ENCODE results near the gene KCNAB1. TPM values are rescaled to one million over a fixed set of nuclear protein-coding genes. Genes with fewer than 3 reads are reported as not detected.

Gene KCNAB1
- total RNA-seq, 1 experiment from 2014 or later: 1.4 TPM

- Histone ChIP-seq H3K9me2 (ENCODE audit: insufficient read depth) (no peaks in the 10 kb centered on the region), H3K27me3 (ENCODE audit: insufficient read depth, low read depth) (0 out of 2 replicates have a peak, but pooled peaks cover 7% of the 10 kb centered on the region), H3F3A (ENCODE audit: insufficient read depth, low read depth) (no peaks in the 10 kb centered on the region), H3K9me3 (ENCODE audit: insufficient read depth, low read depth) (no peaks in the 10 kb centered on the region), H3K4me3 (no peak overlapping the region), H4K20me1 (ENCODE audit: insufficient read depth) (no peaks in the 10 kb centered on the region), H3K79me2 (ENCODE audit: low read depth) (no peaks in the 10 kb centered on the region), H3K4me2 (no peak overlapping the region), H3K4me1 (replicated peaks; ENCODE audit: insufficient read depth) (no peaks in the 10 kb centered on the region), H3K27ac (no peak overlapping the region), H2AFZ (no peak overlapping the region), H3K36me3 (ENCODE audit: low read depth) (no peaks in the 10 kb centered on the region)
- DNase-seq: no peak
- CTCF ChIA-PET: no interaction called here
- no peak for TF ChIP-seq CTCF (conservative IDR thresholded peaks at IDR 0.05)
- TF ChIP-seq EZH2 (IDR thresholded peaks at IDR 0.05; ENCODE audit: low read depth): no peak
- intact Hi-C loops (cut with micrococcal nuclease; ENCODE audit: unreplicated experiment): no loop called here
- BruUV-seq (replicated peaks): no TSS peak
- POLR2A ChIA-PET (ENCODE audit: unreplicated experiment): interaction anchor here (0.6 kb wide), 1 partner anchor 651 kb away, joined by 3 read pairs; no protein-coding TSS in a partner anchor
Observed at GRCh38 chr3:156360963-156361362, 240.6 kb downstream of the KCNAB1 start.

GRCh38 chr3:156366559-156366958, 246.2 kb downstream of the KCNAB1 start:
- no peaks in the 10 kb centered on the region for H3K79me2 ChIP-seq (ENCODE audit: low read depth)
- POLR2A ChIA-PET (ENCODE audit: unreplicated experiment): no interaction called here
- no peaks in the 10 kb centered on the region for H3K9me2 ChIP-seq (ENCODE audit: insufficient read depth)
- no TSS peak for BruUV-seq (replicated peaks)
- DNase-seq: no peak
- no peak overlapping the region for H2AFZ ChIP-seq
- no peaks in the 10 kb centered on the region for H3K4me1 ChIP-seq (replicated peaks; ENCODE audit: insufficient read depth)
- CTCF ChIA-PET: no interaction called here
- H3K4me3 ChIP-seq: no peak overlapping the region
- H3K4me2 ChIP-seq: no peak overlapping the region
- H4K20me1 ChIP-seq (ENCODE audit: insufficient read depth): no peaks in the 10 kb centered on the region
- H3K36me3 ChIP-seq (ENCODE audit: low read depth): no peaks in the 10 kb centered on the region
- 0 out of 2 replicates have a peak, but pooled peaks cover 7% of the 10 kb centered on the region for H3K27me3 ChIP-seq (ENCODE audit: insufficient read depth, low read depth)
- no peaks in the 10 kb centered on the region for H3F3A ChIP-seq (ENCODE audit: insufficient read depth, low read depth)
- intact Hi-C loops (cut with micrococcal nuclease; ENCODE audit: unreplicated experiment): no loop called here
- H3K9me3 ChIP-seq (ENCODE audit: insufficient read depth, low read depth): no peaks in the 10 kb centered on the region
- H3K27ac ChIP-seq: no peak overlapping the region
- TF ChIP-seq EZH2 (IDR thresholded peaks at IDR 0.05; ENCODE audit: low read depth) (no peak), CTCF (conservative IDR thresholded peaks at IDR 0.05) (no peak)

- Histone ChIP-seq H4K20me1 (ENCODE audit: insufficient read depth) (no peaks in the 10 kb centered on the region), H3K4me2 (no peak overlapping the region), H3F3A (ENCODE audit: insufficient read depth, low read depth) (no peaks in the 10 kb centered on the region), H3K9me3 (ENCODE audit: insufficient read depth, low read depth) (no peaks in the 10 kb centered on the region), H3K27ac (no peak overlapping the region), H3K79me2 (ENCODE audit: low read depth) (no peaks in the 10 kb centered on the region), H3K4me3 (no peak overlapping the region), H3K9me2 (ENCODE audit: insufficient read depth) (no peaks in the 10 kb centered on the region), H2AFZ (no peak overlapping the region), H3K4me1 (replicated peaks; ENCODE audit: insufficient read depth) (no peaks in the 10 kb centered on the region), H3K27me3 (ENCODE audit: insufficient read depth, low read depth) (0 out of 2 replicates have a peak, but pooled peaks cover 7% of the 10 kb centered on the region), H3K36me3 (ENCODE audit: low read depth) (no peaks in the 10 kb centered on the region)
- ChIA-PET POLR2A (ENCODE audit: unreplicated experiment) (no interaction called here), CTCF (no interaction called here)
- DNase-seq: peak in 1 of 2 experiments; percentile 26
- no peak for TF ChIP-seq CTCF (conservative IDR thresholded peaks at IDR 0.05)
- TF ChIP-seq EZH2 (IDR thresholded peaks at IDR 0.05; ENCODE audit: low read depth): no peak
- intact Hi-C loops (cut with micrococcal nuclease; ENCODE audit: unreplicated experiment): no loop called here
- no TSS peak for BruUV-seq (replicated peaks)
Observed at GRCh38 chr3:156368189-156368588, 247.8 kb downstream of the KCNAB1 start.

All from PC-9 (cell line).